HG03521 (cell line): Measurements from ENCODE around the gene SCARB1.
A peak's percentile ranks its signal among the peaks of the same experiment; 100 is the strongest.

Experiments used
- ATAC-seq: cut with Tn5 transposase; IDR thresholded peaks from one replicate; pipeline ENCODE4 v1.9.1; 2021; ENCODE audit warnings: mild to moderate bottlenecking, moderate library complexity; ENCODE audit not compliant: unreplicated experiment

Gene SCARB1

GRCh38 chr12:124865728-124866127 is 2.1 kb upstream of the SCARB1 start:
- ATAC-seq = no peak

- no peak for ATAC-seq
Measured at GRCh38 chr12:124864326-124864752, 675 bp upstream of the SCARB1 start.

GRCh38 chr12:124862768-124863415 is 772 bp downstream of the SCARB1 start:
- peak; percentile 24 for ATAC-seq

GRCh38 chr12:124861898-124862676 is 1.6 kb downstream of the SCARB1 start:
- no peak for ATAC-seq

GRCh38 chr12:124861492-124861891 is 2.2 kb downstream of the SCARB1 start:
- no peak for ATAC-seq

GRCh38 chr12:124857921-124858461 is 5.7 kb downstream of the SCARB1 start:
- ATAC-seq = no peak

GRCh38 chr12:124856842-124857178 is 6.9 kb downstream of the SCARB1 start:
- no peak for ATAC-seq

- no peak for ATAC-seq
Measured at GRCh38 chr12:124856132-124856841, 7.4 kb downstream of the SCARB1 start.

- ATAC-seq = no peak
Measured at GRCh38 chr12:124855275-124855957, 8.2 kb downstream of the SCARB1 start.

- ATAC-seq = no peak
Measured at GRCh38 chr12:124854637-124855184, 9.0 kb downstream of the SCARB1 start.

GRCh38 chr12:124853781-124854636 is 9.7 kb downstream of the SCARB1 start:
- ATAC-seq = no peak

GRCh38 chr12:124852911-124853427 is 10.7 kb downstream of the SCARB1 start:
- no peak for ATAC-seq

GRCh38 chr12:124852329-124852831 is 11.3 kb downstream of the SCARB1 start:
- ATAC-seq = no peak

GRCh38 chr12:124851342-124851741 is 12.3 kb downstream of the SCARB1 start:
- no peak for ATAC-seq

- ATAC-seq = no peak
Measured at GRCh38 chr12:124849382-124849781, 14.3 kb downstream of the SCARB1 start.

- no peak for ATAC-seq
Measured at GRCh38 chr12:124848621-124849380, 14.9 kb downstream of the SCARB1 start.

- ATAC-seq = no peak
Measured at GRCh38 chr12:124847113-124848074, 16.3 kb downstream of the SCARB1 start.
